ENCODE results near the gene PRLR.
"Not testable (repeated sequence)": the region's sequence is repeated elsewhere in the genome, so short reads cannot be mapped to it uniquely, and the experiment has no call there.

The PRLR gene

GRCh38 chr5:35066260-35066795 is 164.0 kb downstream of the PRLR start:
- no peak for DNase-seq

GRCh38 chr5:35063414-35063813 is 166.9 kb downstream of the PRLR start:
- no peak for DNase-seq

GRCh38 chr5:35061211-35061770 is 169.0 kb downstream of the PRLR start:
- no peak for DNase-seq

GRCh38 chr5:35060236-35060635 is 170.1 kb downstream of the PRLR start:
- no peak for DNase-seq

- DNase-seq: no peak
Measured at GRCh38 chr5:35059251-35059650, 171.0 kb downstream of the PRLR start.

- DNase-seq: no peak
Measured at GRCh38 chr5:35058374-35058788, 171.9 kb downstream of the PRLR start.

GRCh38 chr5:35056686-35057085 is 173.6 kb downstream of the PRLR start:
- no peak for DNase-seq

GRCh38 chr5:35052838-35053237 is 177.4 kb downstream of the PRLR start:
- no peak for DNase-seq

- DNase-seq: no peak
Measured at GRCh38 chr5:35050541-35051126, 179.7 kb downstream of the PRLR start.

- DNase-seq: no peak
Measured at GRCh38 chr5:35048910-35049309, 181.4 kb downstream of the PRLR start.

- no peak for DNase-seq
Measured at GRCh38 chr5:35047785-35048404, 182.4 kb downstream of the PRLR start, which contains the start of gene AGXT2. AGXT2 (minus strand) TSS chr5:35047949; CDS start chr5:35047892, 57 bp downstream.

GRCh38 chr5:35046774-35047173 is 183.5 kb downstream of the PRLR start:
- DNase-seq: no peak

- DNase-seq: no peak
Measured at GRCh38 chr5:35045280-35045679, 185.0 kb downstream of the PRLR start.

- DNase-seq: no peak
Measured at GRCh38 chr5:35044649-35045048, 185.6 kb downstream of the PRLR start.

GRCh38 chr5:35042781-35043180 is 187.5 kb downstream of the PRLR start:
- DNase-seq: no peak

- no peak for DNase-seq
Measured at GRCh38 chr5:35041261-35041660, 189.0 kb downstream of the PRLR start.

GRCh38 chr5:35038891-35039290 is 191.4 kb downstream of the PRLR start:
- DNase-seq: no peak

GRCh38 chr5:35036536-35036935 is 193.8 kb downstream of the PRLR start:
- DNase-seq: no peak

- DNase-seq: not testable (repeated sequence)
Measured at GRCh38 chr5:35035929-35036328, 194.4 kb downstream of the PRLR start.

- no peak for DNase-seq
Measured at GRCh38 chr5:35035271-35035670, 195.0 kb downstream of the PRLR start.

GRCh38 chr5:35032356-35032755 is 197.9 kb downstream of the PRLR start:
- DNase-seq: no peak

- DNase-seq: no peak
Measured at GRCh38 chr5:35031276-35031675, 199.0 kb downstream of the PRLR start.

- DNase-seq: no peak
Measured at GRCh38 chr5:35030426-35031100, 199.7 kb downstream of the PRLR start.

GRCh38 chr5:35029333-35029732 is 201.0 kb downstream of the PRLR start:
- no peak for DNase-seq

Measured in islet precursor cell (in vitro differentiated cells).